Measurements from ENCODE around the gene ZCCHC17. TPM values are rescaled to one million over a fixed set of nuclear protein-coding genes. Genes with fewer than 3 reads are reported as not detected.

Gene ZCCHC17
- total RNA-seq, 1 experiment from 2014 or later: 26.8 TPM

Other genes starting within 250 kb of the ZCCHC17 start
- 99.2 and 117 TPM in 2 replicates for gene PUM1, start 231.3 kb upstream of the ZCCHC17 start, total RNA-seq (2021)
- 0.96 TPM in 1 of 2 replicates, not detected in the other for gene NKAIN1, start 57.1 kb upstream of the ZCCHC17 start, total RNA-seq (2021)
- gene SNRNP40, start 244 bp upstream of the ZCCHC17 start, total RNA-seq (2021): 56.0 and 59.5 TPM in 2 replicates
- not detected in 2 replicates for gene FABP3, start 76.0 kb downstream of the ZCCHC17 start, total RNA-seq (2021)
- gene SERINC2, start 116.2 kb downstream of the ZCCHC17 start, total RNA-seq (2021): 36.0 and 44.0 TPM in 2 replicates

All from PC-9 (cell line).